Lung (tissue), 12 donors: Measurements from ENCODE around the gene FRZB. TPM values are rescaled to one million over a fixed set of nuclear protein-coding genes. Genes with fewer than 3 reads are reported as not detected.

ENCODE experiments used
- ATAC-seq: fragments of 200-7000 bp; cut with Tn5 transposase; one replicate; pipeline ENCODE4 v1.9.1; 2020; ENCODE audit warnings: moderate number of reproducible peaks; ENCODE audit not compliant: insufficient read depth, low FRiP score
- DNase-seq, 3 donors: peaks; one replicate each; pipeline ENCODE4 v3.0.0-alpha.2; 2013 to 2017
- H3K27ac ChIP-seq, 2 donors: one replicate each; pipeline ENCODE4 v1.5.1; 2013; ENCODE audit warnings: mild to moderate bottlenecking in 2 of 2, moderate library complexity in 2 of 2, control low read depth in 1 of 2, inconsistent platforms in 1 of 2, low read depth in 1 of 2, low read length in 1 of 2
- H3K27me3 ChIP-seq, 3 donors: one replicate each; pipeline ENCODE4 v1.5.1; 2013; ENCODE audit warnings: low read length in 2 of 3; ENCODE audit not compliant: control insufficient read depth in 3 of 3, insufficient read depth in 3 of 3
- H3K36me3 ChIP-seq, 4 donors: one replicate each; pipeline ENCODE4 v1.5.1; 2013; ENCODE audit warnings: low read length in 4 of 4, mild to moderate bottlenecking in 1 of 4, moderate library complexity in 1 of 4; ENCODE audit not compliant: control insufficient read depth in 4 of 4, insufficient read depth in 4 of 4
- H3K4me1 ChIP-seq, 5 donors: one replicate each; pipeline ENCODE4 v1.5.1; 2013; ENCODE audit warnings: low read length in 5 of 5, mild to moderate bottlenecking in 2 of 5, moderate library complexity in 1 of 5; ENCODE audit not compliant: control insufficient read depth in 5 of 5, insufficient read depth in 5 of 5
- H3K4me3 ChIP-seq: one replicate; pipeline ENCODE4 v1.5.1; 2013; ENCODE audit warnings: mild to moderate bottlenecking, control low read depth, moderate library complexity
- H3K9ac ChIP-seq, 2 donors: one replicate each; pipeline ENCODE4 v1.5.1; 2013; ENCODE audit warnings: low read length in 2 of 2, control low read depth in 1 of 2; ENCODE audit not compliant: insufficient read depth in 1 of 2
- H3K9me3 ChIP-seq, 4 donors: one replicate each; pipeline ENCODE4 v1.5.1; 2013; ENCODE audit warnings: low read length in 3 of 4, mild to moderate bottlenecking in 1 of 4, moderate library complexity in 1 of 4; ENCODE audit not compliant: control insufficient read depth in 4 of 4, insufficient read depth in 3 of 4
- CTCF ChIP-seq: IDR thresholded peaks from 2 replicates; pipeline ENCODE4 v1.5.1; 2012; ENCODE audit warnings: mild to moderate bottlenecking; ENCODE audit errors: control extremely low read depth, extremely low read depth
- WGBS, 2 donors: extraction: QIAGEN DNeasy Blood & Tissue Kit; methylation state at CpG; one replicate each; pipeline ENCODE4 v1.1.7; 2013; 5-methylcytosine and 5-hydroxymethylcytosine counted together
- polyA plus RNA-seq, 2 donors: library from polyadenylated mRNA; stranded (reverse); fragments of 200-250 nt; gene quantifications; one replicate each; pipeline ENCODE4 v1.2.1, GENCODE V29; 2013
- total RNA-seq, 2 donors: library from RNA; depleted of rRNA in 1 of 2; stranded (reverse); fragments of >200 nt in 1 of 2; gene quantifications; one replicate each; pipeline ENCODE4 v1.2.1, GENCODE V29; 2014 to 2021
- donor health status: control.
- donor health status: control.
- donor health status: Bipolar disorder and iron deficiency.
- donor health status: healthy.
- donor health status: DM: yes; HTN: yes; CAD: no.

The FRZB gene
- total and polyA plus RNA-seq, 4 donors, result 0.19 to 7.4 (median 1.6) TPM

- Histone ChIP-seq H3K9me3 (no peaks in the 10 kb centered on the region), H3K9ac (no peak overlapping the region), H3K4me3 (no peak overlapping the region), H3K4me1 (no peaks in the 10 kb centered on the region), H3K27ac (no peak overlapping the region), H3K27me3 (no peaks in the 10 kb centered on the region), H3K36me3 (no peaks in the 10 kb centered on the region)
- TF ChIP-seq CTCF, result no peak
- DNase-seq, result no peak
- no peak for ATAC-seq
- 54 to 71% methylated on average over 5 of the region's 5 CpGs for WGBS, 2 donors
Observed at GRCh38 chr2:182854375-182855105, 11.9 kb downstream of the FRZB start.

- Histone ChIP-seq H3K4me1 (no peaks in the 10 kb centered on the region), H3K9ac (no peak overlapping the region), H3K4me3 (no peak overlapping the region), H3K27ac (no peak overlapping the region), H3K9me3 (no peaks in the 10 kb centered on the region), H3K27me3 (no peaks in the 10 kb centered on the region), H3K36me3 (no peaks in the 10 kb centered on the region)
- ATAC-seq, result no peak
- TF ChIP-seq CTCF, result no peak
- peak in 2 of 3 donors; percentile 42 to 59 for DNase-seq
- WGBS, 2 donors, result 55 to 72% methylated on average over 1 of the region's 1 CpG
Observed at GRCh38 chr2:182852801-182853200, 13.6 kb downstream of the FRZB start.

GRCh38 chr2:182852090-182852489 is 14.3 kb downstream of the FRZB start:
- Histone ChIP-seq H3K9me3 (no peaks in the 10 kb centered on the region), H3K4me1 (no peaks in the 10 kb centered on the region), H3K9ac (no peak overlapping the region), H3K36me3 (no peaks in the 10 kb centered on the region), H3K27ac (no peak overlapping the region), H3K27me3 (no peaks in the 10 kb centered on the region), H3K4me3 (no peak overlapping the region)
- DNase-seq (no peak), ATAC-seq (no peak)
- TF ChIP-seq CTCF, result no peak
- WGBS, 2 donors, result 89% methylated on average over 1 of the region's 1 CpG
